Measurements from ENCODE around the gene YBEY.

- TF ChIP-seq, protein P1, sequence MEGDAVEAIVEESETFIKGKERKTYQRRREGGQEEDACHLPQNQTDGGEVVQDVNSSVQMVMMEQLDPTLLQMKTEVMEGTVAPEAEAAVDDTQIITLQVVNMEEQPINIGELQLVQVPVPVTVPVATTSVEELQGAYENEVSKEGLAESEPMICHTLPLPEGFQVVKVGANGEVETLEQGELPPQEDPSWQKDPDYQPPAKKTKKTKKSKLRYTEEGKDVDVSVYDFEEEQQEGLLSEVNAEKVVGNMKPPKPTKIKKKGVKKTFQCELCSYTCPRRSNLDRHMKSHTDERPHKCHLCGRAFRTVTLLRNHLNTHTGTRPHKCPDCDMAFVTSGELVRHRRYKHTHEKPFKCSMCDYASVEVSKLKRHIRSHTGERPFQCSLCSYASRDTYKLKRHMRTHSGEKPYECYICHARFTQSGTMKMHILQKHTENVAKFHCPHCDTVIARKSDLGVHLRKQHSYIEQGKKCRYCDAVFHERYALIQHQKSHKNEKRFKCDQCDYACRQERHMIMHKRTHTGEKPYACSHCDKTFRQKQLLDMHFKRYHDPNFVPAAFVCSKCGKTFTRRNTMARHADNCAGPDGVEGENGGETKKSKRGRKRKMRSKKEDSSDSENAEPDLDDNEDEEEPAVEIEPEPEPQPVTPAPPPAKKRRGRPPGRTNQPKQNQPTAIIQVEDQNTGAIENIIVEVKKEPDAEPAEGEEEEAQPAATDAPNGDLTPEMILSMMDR (IDR thresholded peaks at IDR 0.05; ENCODE audit: low read depth, low read length) = no peak
- no peak for TF ChIP-seq EZH2phosphoT487 (IDR thresholded peaks at IDR 0.05; ENCODE audit: low read depth)
These were observed 40.1 kb downstream of the YBEY start for GRCh38 chr21:46326110-46326703.
